Stimulated activated CD4-positive, alpha-beta T cell treated with anti-CD3 and anti-CD28 coated beads, Interleukin-1b, Interleukin-23, amount 100 ng/mL, for 48 hours (primary cell): Measurements from ENCODE around the gene NRG3.

Experiments
- DNase-seq: peaks from one replicate; pipeline ENCODE4 v3.0.0-alpha.2; 2020

Gene NRG3

GRCh38 chr10:82128527-82128926, 253.5 kb downstream of the NRG3 start:
- DNase-seq = no peak

GRCh38 chr10:82136103-82136502, 261.1 kb downstream of the NRG3 start:
- DNase-seq = no peak

GRCh38 chr10:82144153-82144552, 269.2 kb downstream of the NRG3 start:
- no peak for DNase-seq

- no peak for DNase-seq
Measured at GRCh38 chr10:82148764-82149163, 273.8 kb downstream of the NRG3 start.

- DNase-seq = no peak
Measured at GRCh38 chr10:82149674-82150073, 274.7 kb downstream of the NRG3 start.

GRCh38 chr10:82150123-82150900, 275.3 kb downstream of the NRG3 start:
- no peak for DNase-seq

- no peak for DNase-seq
Measured at GRCh38 chr10:82160307-82160706, 285.3 kb downstream of the NRG3 start.

GRCh38 chr10:82161264-82161663, 286.3 kb downstream of the NRG3 start:
- no peak for DNase-seq

- DNase-seq = no peak
Measured at GRCh38 chr10:82162549-82163195, 287.7 kb downstream of the NRG3 start.

- no peak for DNase-seq
Measured at GRCh38 chr10:82171899-82172298, 296.9 kb downstream of the NRG3 start.

- no peak for DNase-seq
Measured at GRCh38 chr10:82176587-82176986, 301.6 kb downstream of the NRG3 start.

- DNase-seq = no peak
Measured at GRCh38 chr10:82190432-82191260, 315.7 kb downstream of the NRG3 start.

- no peak for DNase-seq
Measured at GRCh38 chr10:82191653-82192052, 316.7 kb downstream of the NRG3 start.

- no peak for DNase-seq
Measured at GRCh38 chr10:82192665-82193064, 317.7 kb downstream of the NRG3 start.

- no peak for DNase-seq
Measured at GRCh38 chr10:82194419-82194818, 319.4 kb downstream of the NRG3 start.

- no peak for DNase-seq
Measured at GRCh38 chr10:82206831-82207230, 331.8 kb downstream of the NRG3 start.

GRCh38 chr10:82208726-82209125, 333.7 kb downstream of the NRG3 start:
- DNase-seq = no peak

GRCh38 chr10:82210331-82210730, 335.3 kb downstream of the NRG3 start:
- DNase-seq = no peak

GRCh38 chr10:82211346-82211745, 336.4 kb downstream of the NRG3 start:
- no peak for DNase-seq

GRCh38 chr10:82212753-82213152, 337.8 kb downstream of the NRG3 start:
- DNase-seq = no peak

GRCh38 chr10:82213784-82214183, 338.8 kb downstream of the NRG3 start:
- no peak for DNase-seq

GRCh38 chr10:82221056-82221455, 346.1 kb downstream of the NRG3 start:
- DNase-seq = no peak

GRCh38 chr10:82221601-82222149, 346.7 kb downstream of the NRG3 start:
- DNase-seq = no peak
